Kidney (tissue), 14 donors: ENCODE data around the gene SBF2. TPM values are rescaled to one million over a fixed set of nuclear protein-coding genes. Genes with fewer than 3 reads are reported as not detected.

Experiments
- DNase-seq, 5 donors: peaks; one replicate each; pipeline ENCODE4 v3.0.0-alpha.2; 2013 to 2020
- FAIRE-seq: peaks from 2 replicates; lab custom pipeline; 2012; peaks lifted over from hg19 to GRCh38; lab: Jason Lieb, UNC
- H3K27ac ChIP-seq, 2 donors: one replicate each; pipeline ENCODE4 v1.7.0; 2013; ENCODE audit warnings: low read depth in 2 of 2, low read length in 2 of 2, inconsistent platforms in 1 of 2
- H3K27me3 ChIP-seq: one replicate; pipeline ENCODE4 v1.7.1; 2013; ENCODE audit warnings: low read length, inconsistent platforms; ENCODE audit not compliant: control insufficient read depth, insufficient read depth
- H3K36me3 ChIP-seq, 3 donors: one replicate each; pipeline versions ENCODE4 v1.7.0 to v1.7.1; 2013; ENCODE audit warnings: low read length in 3 of 3, control low read depth in 1 of 3, inconsistent platforms in 1 of 3; ENCODE audit not compliant: insufficient read depth in 3 of 3, control insufficient read depth in 2 of 3
- H3K4me1 ChIP-seq, 3 donors: one replicate each; pipeline versions ENCODE4 v1.7.0 to v1.7.1; 2013; ENCODE audit warnings: low read length in 3 of 3, inconsistent platforms in 1 of 3, low read depth in 1 of 3; ENCODE audit not compliant: control insufficient read depth in 2 of 3, insufficient read depth in 2 of 3
- H3K4me3 ChIP-seq, 3 donors: one replicate each; pipeline versions ENCODE4 v1.7.0 to v1.8.1; 2013; ENCODE audit warnings: low read length in 3 of 3, control low read depth in 1 of 3, inconsistent platforms in 1 of 3
- H3K9ac ChIP-seq, 3 donors: one replicate each; pipeline versions ENCODE4 v1.7.0 to v1.7.1; 2013; ENCODE audit warnings: low read length in 3 of 3, control low read depth in 1 of 3, inconsistent platforms in 1 of 3
- H3K9me3 ChIP-seq, 3 donors: one replicate each; pipeline versions ENCODE4 v1.7.0 to v1.7.1; 2013; ENCODE audit warnings: low read length in 3 of 3, control low read depth in 1 of 3, inconsistent platforms in 1 of 3; ENCODE audit not compliant: control insufficient read depth in 2 of 3, insufficient read depth in 1 of 3
- CTCF ChIP-seq: IDR thresholded peaks from 3 replicates; pipeline ENCODE4 v1.5.1; 2012; ENCODE audit warnings: mild to moderate bottlenecking, moderate library complexity, borderline replicate concordance; ENCODE audit not compliant: insufficient read depth; ENCODE audit errors: extremely low read depth
- intact Hi-C: fragments of 100-400 bp; cut with DNase I; formaldehyde crosslinking; loops from one replicate; pipeline ENCODE4 v1.11.1; 2022
- polyA plus RNA-seq: library from polyadenylated mRNA; stranded (reverse); fragments of 350-450 nt; fragmentation: Illumina TruSeq; extraction: RNeasy Lipid Tissue Mini Kit (QIAGEN cat#74804); gene quantifications from one replicate; pipeline ENCODE4 v1.2.3, GENCODE V29; 2014; ENCODE audit warnings: low read depth, low replicate concordance; ENCODE audit not compliant: insufficient read depth
- total RNA-seq: library from RNA; stranded (reverse); fragmentation: NEBNext Ultra II Directional; extraction: Animal tissue kit (Norgen Biotek cat#: 25700); gene quantifications from one replicate; pipeline ENCODE4 v1.2.1, GENCODE V29; 2021
- donor health status: control.
- donor health status: control.
- donor health status: control.
- donor health status: control.
- donor health status: control.
- donor health status: DM: yes; HTN: yes; CAD: no.
- donor health status: Normal renal cell carcinoma (clear cell type).

The SBF2 gene
- total and polyA plus RNA-seq, 2 donors from 2014 or later, result 13.1 to 55.4 TPM

GRCh38 chr11:9756461-9756860 is 537.6 kb downstream of the SBF2 start:
- Histone ChIP-seq H3K9me3 (no peaks in the 10 kb centered on the region), H3K27ac (peak overlapping the region in 1 of 2 donors; percentile 28), H3K36me3 (no peaks in the 10 kb centered on the region), H3K4me1 (peaks cover 0 to 26% (median 13%) of the 10 kb centered on the region in 3 donors), H3K27me3 (no peaks in the 10 kb centered on the region), H3K4me3 (no peak overlapping the region), H3K9ac (peak overlapping the region in 1 of 3 donors; percentile 1)
- DNase-seq (peak in 1 of 5 donors; percentile 78), FAIRE-seq (no peak)
- TF ChIP-seq CTCF, result no peak
- intact Hi-C loops, result no loop called here

- Histone ChIP-seq H3K4me1 (peaks cover 0 to 24% (median 13%) of the 10 kb centered on the region in 3 donors), H3K9ac (no peak overlapping the region), H3K27ac (peak overlapping the region in 1 of 2 donors; percentile 28), H3K27me3 (no peaks in the 10 kb centered on the region), H3K9me3 (no peaks in the 10 kb centered on the region), H3K4me3 (no peak overlapping the region), H3K36me3 (peaks cover 0 to 1% (median under 1%) of the 10 kb centered on the region in 3 donors)
- intact Hi-C loops, result no loop called here
- DNase-seq (no peak), FAIRE-seq (no peak)
- TF ChIP-seq CTCF, result no peak
These were observed 538.3 kb downstream of the SBF2 start for GRCh38 chr11:9755561-9756185.

GRCh38 chr11:9754010-9754471 is 540.0 kb downstream of the SBF2 start:
- Histone ChIP-seq H3K4me1 (peaks cover 0 to 11% (median 7%) of the 10 kb centered on the region in 3 donors), H3K36me3 (peaks cover 0 to 5% (median 2%) of the 10 kb centered on the region in 3 donors), H3K4me3 (no peak overlapping the region), H3K9ac (no peak overlapping the region), H3K27me3 (no peaks in the 10 kb centered on the region), H3K9me3 (no peaks in the 10 kb centered on the region), H3K27ac (peak overlapping the region; percentile 47 to 74)
- intact Hi-C loops, result no loop called here
- FAIRE-seq, result no peak
- TF ChIP-seq CTCF, result no peak
- no peak for DNase-seq
